Measurements from ENCODE around the gene TMEM185B. TPM values are rescaled to one million over a fixed set of nuclear protein-coding genes. Genes with fewer than 3 reads are reported as not detected.
A peak's percentile ranks its signal among the peaks of the same experiment; 100 is the strongest.

The TMEM185B gene
- total RNA-seq, 1 donor from 2014 or later: 22.7 TPM

- no peak for DNase-seq (ENCODE audit: low spot score)
- intact Hi-C loops (cut with DNase I): no loop called here
Measured at GRCh38 chr2:120180066-120180465, 43.1 kb downstream of the TMEM185B start.

GRCh38 chr2:120179396-120179795 is 43.8 kb downstream of the TMEM185B start:
- intact Hi-C loops (cut with DNase I): loop anchor here (5.0 kb wide), 1 partner anchor 477 kb away; no protein-coding TSS in a partner anchor
- DNase-seq (ENCODE audit: low spot score): no peak

- no peak for DNase-seq (ENCODE audit: low spot score)
- intact Hi-C loops (cut with DNase I): loop anchor here (5.0 kb wide), 1 partner anchor 476 kb away; no protein-coding TSS in a partner anchor
Measured at GRCh38 chr2:120177973-120178372, 45.2 kb downstream of the TMEM185B start.

GRCh38 chr2:120177001-120177621 is 46.1 kb downstream of the TMEM185B start:
- intact Hi-C loops (cut with DNase I): loop anchor here (5.0 kb wide), 1 partner anchor 475 kb away; no protein-coding TSS in a partner anchor
- peak; percentile 86 for DNase-seq (ENCODE audit: low spot score)

GRCh38 chr2:120176526-120176925 is 46.7 kb downstream of the TMEM185B start:
- intact Hi-C loops (cut with DNase I): loop anchor here (5.0 kb wide), 1 partner anchor 474 kb away; no protein-coding TSS in a partner anchor

GRCh38 chr2:120174963-120175581 is 48.1 kb downstream of the TMEM185B start:
- intact Hi-C loops (cut with DNase I): loop anchor here (2.0 to 5.0 kb wide), 3 partner anchors 66 to 473 kb away; partner anchors contain the start of gene PTPN4
- DNase-seq (ENCODE audit: low spot score): no peak

More at GRCh38 chr2:120176526-120176925, 46.7 kb downstream of the TMEM185B start:
- DNase-seq (ENCODE audit: low spot score): no peak

Other genes starting within 250 kb of the TMEM185B start
- gene EPB41L5, start 210.3 kb downstream of the TMEM185B start, total RNA-seq: 15.7 TPM
- gene RALB, start 29.5 kb upstream of the TMEM185B start, total RNA-seq: 49.9 TPM
- 2.8 TPM for gene INHBB, start 122.7 kb upstream of the TMEM185B start, total RNA-seq

All from cardiac septum (tissue), 1 donor.